Left lung (tissue), 10 donors: ENCODE measurements around the gene KLRC3. TPM values are rescaled to one million over a fixed set of nuclear protein-coding genes. Genes with fewer than 3 reads are reported as not detected.
A peak's percentile ranks its signal among the peaks of the same experiment; 100 is the strongest.
"Not testable (repeated sequence)": the region's sequence is repeated elsewhere in the genome, so short reads cannot be mapped to it uniquely, and the experiment has no call there.

ENCODE experiments used
- ATAC-seq: fragments of 200-7000 bp; cut with Tn5 transposase; one replicate; pipeline ENCODE4 v1.9.1; 2020; ENCODE audit warnings: moderate library complexity
- DNase-seq, 4 donors: peaks; one replicate each; pipeline ENCODE4 v3.0.0-alpha.2; 2013 to 2020
- H3K27ac ChIP-seq, 2 donors: fragments of 200-600 bp; sonication (generic) in 1 of 2; one replicate each; pipeline versions ENCODE4 v1.5.0 to v1.8.0; 2020 to 2021
- H3K27me3 ChIP-seq, 2 donors: fragments of 200-600 bp; sonication (generic) in 1 of 2; one replicate each; pipeline versions ENCODE4 v1.5.0 to v1.8.0; 2020 to 2021
- H3K36me3 ChIP-seq, 2 donors: fragments of 200-600 bp; sonication (generic) in 1 of 2; one replicate each; pipeline versions ENCODE4 v1.5.0 to v1.8.0; 2020 to 2021
- H3K4me1 ChIP-seq, 2 donors: fragments of 200-600 bp; one replicate each; pipeline ENCODE4 v1.8.0; 2021
- H3K4me3 ChIP-seq, 2 donors: fragments of 200-600 bp; sonication (generic) in 1 of 2; one replicate each; pipeline versions ENCODE4 v1.5.0 to v1.8.0; 2020 to 2021; ENCODE audit warnings: mild to moderate bottlenecking in 1 of 2
- H3K9me3 ChIP-seq, 2 donors: fragments of 200-600 bp; sonication (generic) in 1 of 2; one replicate each; pipeline versions ENCODE4 v1.5.0 to v1.8.0; 2020 to 2021
- CTCF ChIP-seq, 2 donors: fragments of 200-600 bp; sonication (generic) in 1 of 2; IDR thresholded peaks; one replicate each; pipeline versions ENCODE4 v1.5.0 to v1.8.0; 2021; ENCODE audit warnings: antibody characterized with exemption in 2 of 2
- intact Hi-C, 2 donors: fragments of 100-400 bp; cut with DNase I; formaldehyde crosslinking; loops; one replicate each; pipeline versions ENCODE4 v1.11.2 to v1.14.2; 2022
- polyA plus RNA-seq, 6 donors: library from polyadenylated mRNA; unstranded; fragments of 120-200 nt; gene quantifications; one replicate each; pipeline ENCODE4 v1.2.1, GENCODE V29; 2013; ENCODE audit not compliant: insufficient read length in 6 of 6
- total RNA-seq, 2 donors: library from RNA; stranded (reverse); fragmentation: NEBNext Ultra II Directional; extraction: Animal tissue kit (Norgen Biotek cat#: 25700); gene quantifications; one replicate each; pipeline ENCODE4 v1.2.1, GENCODE V29; 2021
- donor health status: DM: no; HTN: yes; CAD: no.
- donor health status: DM: no; HTN: no; CAD: no.

Gene KLRC3
- total and polyA plus RNA-seq, 8 donors: 0.25 to 0.41 (median 0.32) TPM; not detected in 5

GRCh38 chr12:10381928-10382628 is 38.3 kb downstream of the KLRC3 start:
- Histone ChIP-seq H3K27me3 (no peaks in the 10 kb centered on the region), H3K36me3 (no peaks in the 10 kb centered on the region), H3K9me3 (no peaks in the 10 kb centered on the region), H3K4me3 (no peak overlapping the region), H3K4me1 (no peaks in the 10 kb centered on the region), H3K27ac (no peak overlapping the region)
- intact Hi-C loops: no loop called here
- TF ChIP-seq CTCF (IDR thresholded peaks at IDR 0.05): no peak
- DNase-seq (no peak), ATAC-seq (no peak)

- H3K4me3 ChIP-seq, ATAC-seq, H3K4me1 ChIP-seq, DNase-seq, intact Hi-C loops, H3K36me3 ChIP-seq, H3K27ac ChIP-seq, H3K27me3 ChIP-seq, H3K9me3 ChIP-seq: not testable (repeated sequence)
Observed at GRCh38 chr12:10378737-10379136, 41.7 kb downstream of the KLRC3 start.

GRCh38 chr12:10374624-10375018 is 45.8 kb downstream of the KLRC3 start:
- Histone ChIP-seq H3K27me3 (no peaks in the 10 kb centered on the region), H3K27ac (no peak overlapping the region), H3K4me1 (peaks cover 0 to 19% of the 10 kb centered on the region in 2 donors), H3K9me3 (no peaks in the 10 kb centered on the region), H3K36me3 (no peaks in the 10 kb centered on the region), H3K4me3 (no peak overlapping the region)
- DNase-seq: no peak
- no peak for TF ChIP-seq CTCF (IDR thresholded peaks at IDR 0.05)
- intact Hi-C loops: no loop called here
- no peak for ATAC-seq

GRCh38 chr12:10372559-10372958 is 47.8 kb downstream of the KLRC3 start:
- peak overlapping the region in 1 of 2 donors; percentile 57 for H3K27ac ChIP-seq
- H3K4me1 ChIP-seq: peaks cover 0 to 19% of the 10 kb centered on the region in 2 donors
- peaks cover 0 to 2% of the 10 kb centered on the region in 2 donors for H3K9me3 ChIP-seq
- H3K36me3 ChIP-seq: no peaks in the 10 kb centered on the region
- no peak for TF ChIP-seq CTCF (IDR thresholded peaks at IDR 0.05)
- no peaks in the 10 kb centered on the region for H3K27me3 ChIP-seq
- H3K4me3 ChIP-seq: no peak overlapping the region
- ATAC-seq (peak; percentile 53), DNase-seq (peak in 1 of 4 donors; percentile 41)
- intact Hi-C loops: no loop called here

- peak overlapping the region in 1 of 2 donors; percentile 57 for H3K27ac ChIP-seq
- DNase-seq, intact Hi-C loops, H3K36me3 ChIP-seq, ATAC-seq, H3K9me3 ChIP-seq, H3K27me3 ChIP-seq, H3K4me3 ChIP-seq: not testable (repeated sequence)
- peaks cover 0 to 19% of the 10 kb centered on the region in 2 donors for H3K4me1 ChIP-seq
Observed at GRCh38 chr12:10371893-10372535, 48.4 kb downstream of the KLRC3 start.

GRCh38 chr12:10369557-10370415 is 50.6 kb downstream of the KLRC3 start:
- H3K4me1 ChIP-seq: peaks cover 9 to 37% of the 10 kb centered on the region in 2 donors
- peaks cover 0 to 5% of the 10 kb centered on the region in 2 donors for H3K9me3 ChIP-seq
- no peak for TF ChIP-seq CTCF (IDR thresholded peaks at IDR 0.05)
- no peak overlapping the region for H3K27ac ChIP-seq
- DNase-seq (no peak), ATAC-seq (no peak)
- H3K27me3 ChIP-seq: no peaks in the 10 kb centered on the region
- H3K36me3 ChIP-seq: no peaks in the 10 kb centered on the region
- H3K4me3 ChIP-seq: no peak overlapping the region
- intact Hi-C loops: no loop called here
